NCI-H2029 treated with DMSO at 0.1 percent for 48 hours (cell line): ENCODE data around the gene SHTN1.

Source experiments
- DNase-seq: peaks from one replicate; lab custom pipeline; 2025; lab: John Stamatoyannopoulos, UW

SHTN1 gene

DNA sequence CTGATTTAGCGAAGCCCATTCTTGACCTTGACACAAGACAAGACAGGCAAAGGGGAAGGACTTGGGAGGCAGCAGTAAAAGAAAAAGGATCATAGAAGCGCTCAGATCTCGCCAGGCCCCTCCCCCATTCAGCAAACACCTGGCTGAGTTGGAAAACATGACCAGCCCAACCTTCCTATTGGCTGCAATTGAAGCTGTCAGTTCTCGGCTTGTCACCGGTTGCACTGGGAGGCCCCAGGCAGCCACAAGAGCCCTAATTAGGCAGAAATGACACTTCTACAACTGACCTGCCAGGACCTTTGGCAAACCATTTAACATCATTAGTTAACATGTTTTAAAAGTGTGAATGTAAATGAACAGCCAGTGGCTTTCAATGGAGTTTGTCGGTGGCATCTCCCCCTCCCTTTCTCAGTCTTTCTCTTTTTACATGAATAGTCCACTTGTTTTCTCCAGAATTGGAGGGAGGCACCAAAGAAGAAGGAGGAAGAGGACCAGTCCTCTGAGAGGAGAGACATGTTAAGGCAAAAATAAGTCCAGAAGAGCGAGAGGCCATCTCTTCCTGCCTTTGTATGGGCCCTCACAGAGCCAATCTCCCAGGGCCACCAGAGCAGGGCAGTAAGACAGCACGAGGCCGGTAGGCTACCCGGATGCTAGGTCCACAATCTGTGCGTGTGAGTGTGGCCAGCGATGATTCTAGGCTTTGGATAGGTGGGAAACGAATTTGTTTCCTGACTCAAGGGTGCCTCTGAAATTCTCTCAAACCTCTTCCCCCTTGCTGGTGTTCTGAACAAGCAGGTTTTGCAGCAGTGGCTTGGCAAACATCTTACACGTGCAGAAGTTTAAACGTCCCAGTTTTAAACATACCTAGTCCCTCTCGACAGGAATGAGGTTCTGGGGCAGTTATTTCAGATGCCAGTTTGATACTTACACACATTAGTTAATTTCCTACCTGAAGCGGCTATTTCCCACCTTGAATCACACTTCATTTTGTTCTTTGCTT, 170.7 kb downstream of the SHTN1 start:
- no peak for DNase-seq

GRCh38 chr10:116831790-116832189, 173.2 kb downstream of the SHTN1 start:
- DNase-seq, result no peak
